IMR-90 (cell line): ENCODE measurements around the gene SMARCA2. TPM values are rescaled to one million over a fixed set of nuclear protein-coding genes. Genes with fewer than 3 reads are reported as not detected.

ENCODE experiments used
- ATAC-seq: fragments of 200-7000 bp; cut with Tn5 transposase; 2 replicates; pipeline ENCODE4 v1.9.1; 2020; ENCODE audit warnings: low read depth, mild to moderate bottlenecking, moderate library complexity
- BruUV-seq: library from RNA; stranded (reverse); fragments of 400-500 nt; replicated peaks from 2 replicates; lab custom pipeline; 2021; lab: Mats Ljungman, UMichigan
- CTCF ChIA-PET: fragments of 300-600 bp; formaldehyde crosslinking; extraction: SDS; loops from one replicate; lab custom pipeline; 2021; ENCODE audit warnings: antibody characterized with exemption; lab: Yijun Ruan, JAX
- POLR2A ChIA-PET: fragments of 300-600 bp; sonication (Branson Sonifier 250); formaldehyde crosslinking; loops from one replicate; lab custom pipeline; 2022; ENCODE audit warnings: antibody characterized with exemption; ENCODE audit not compliant: unreplicated experiment; lab: Charles Lee
- DNase-seq: peaks from one replicate; pipeline ENCODE4 v3.0.0; 2013
- H2AFZ ChIP-seq: replicated peaks from 2 replicates; pipeline ENCODE3; 2013; ENCODE audit warnings: low read length, mild to moderate bottlenecking; ENCODE audit not compliant: poor library complexity
- H2AK5ac ChIP-seq: 2 replicates; pipeline ENCODE4 v1.6.1; 2013; ENCODE audit warnings: low read depth, low read length, inconsistent platforms
- H2AK9ac ChIP-seq: replicated peaks from 2 replicates; pipeline ENCODE3; 2013; ENCODE audit warnings: mild to moderate bottlenecking, low read depth, low read length, moderate library complexity; ENCODE audit not compliant: poor library complexity
- H2BK120ac ChIP-seq: 2 replicates; pipeline ENCODE4 v1.6.1; 2013; ENCODE audit warnings: low read depth, low read length, inconsistent platforms
- H2BK15ac ChIP-seq: 3 replicates; pipeline ENCODE4 v1.6.1; 2013; ENCODE audit warnings: low read depth, low read length, inconsistent platforms
- H2BK20ac ChIP-seq: 2 replicates; pipeline ENCODE4 v1.6.1; 2013; ENCODE audit warnings: low read depth, mild to moderate bottlenecking, inconsistent platforms, low read length, moderate library complexity
- H2BK5ac ChIP-seq: 2 replicates; pipeline ENCODE4 v1.6.1; 2013; ENCODE audit warnings: mild to moderate bottlenecking, low read depth, low read length, inconsistent platforms; ENCODE audit not compliant: poor library complexity, severe bottlenecking
- H3K14ac ChIP-seq: replicated peaks from 2 replicates; pipeline ENCODE4 v1.6.1; 2013; ENCODE audit warnings: low read depth, low read length, inconsistent platforms
- H3K18ac ChIP-seq: 2 replicates; pipeline ENCODE4 v1.6.1; 2013; ENCODE audit warnings: low read depth, low read length, control low read depth
- H3K23ac ChIP-seq: 2 replicates; pipeline ENCODE4 v1.6.1; 2013; ENCODE audit warnings: low read depth, low read length, inconsistent platforms
- H3K27ac ChIP-seq: 2 replicates; pipeline ENCODE4 v1.5.1; 2013; ENCODE audit warnings: mild to moderate bottlenecking, control low read depth, low read length; ENCODE audit not compliant: insufficient read depth
- H3K27me3 ChIP-seq: 2 replicates; pipeline ENCODE4 v1.6.1; 2013; ENCODE audit warnings: low read length; ENCODE audit not compliant: control insufficient read depth, insufficient read depth
- H3K36me3 ChIP-seq: 2 replicates; pipeline ENCODE4 v1.6.1; 2013; ENCODE audit warnings: low read length, mixed read lengths; ENCODE audit not compliant: control insufficient read depth, insufficient read depth
- H3K4ac ChIP-seq: 2 replicates; pipeline ENCODE4 v1.6.1; 2013; ENCODE audit warnings: low read depth, low read length, inconsistent platforms
- H3K4me1 ChIP-seq: 2 replicates; pipeline ENCODE4 v1.6.1; 2013; ENCODE audit warnings: low read length, mixed read lengths; ENCODE audit not compliant: control insufficient read depth, insufficient read depth
- H3K4me2 ChIP-seq: 2 replicates; pipeline ENCODE4 v1.6.1; 2013; ENCODE audit warnings: low read depth, mild to moderate bottlenecking, control low read depth, low read length, moderate library complexity
- H3K4me3 ChIP-seq: 2 replicates; pipeline ENCODE4 v1.5.1; 2013; ENCODE audit warnings: low read depth, mild to moderate bottlenecking, control low read depth, low read length, moderate library complexity; ENCODE audit not compliant: insufficient read depth
- H3K56ac ChIP-seq: 2 replicates; pipeline ENCODE4 v1.6.1; 2013; ENCODE audit warnings: low read length, inconsistent platforms; ENCODE audit not compliant: insufficient read depth; ENCODE audit errors: extremely low read depth
- H3K79me1 ChIP-seq, 2 experiments: 2 replicates each; pipeline ENCODE4 v1.6.1; 2013; ENCODE audit warnings: low read length in 2 of 2, inconsistent platforms in 1 of 2, low read depth in 1 of 2
- H3K9ac ChIP-seq: 2 replicates; pipeline ENCODE4 v1.6.1; 2013; ENCODE audit warnings: low read depth, low read length, control low read depth
- H3K9me1 ChIP-seq: 2 replicates; pipeline ENCODE4 v1.6.1; 2013; ENCODE audit warnings: low read length, inconsistent platforms; ENCODE audit not compliant: insufficient read depth
- H3K9me3 ChIP-seq: 2 replicates; pipeline ENCODE4 v1.6.1; 2013; ENCODE audit warnings: low read length; ENCODE audit not compliant: control insufficient read depth, insufficient read depth
- H4K20me1 ChIP-seq: 2 replicates; pipeline ENCODE4 v1.6.1; 2013; ENCODE audit warnings: low read length, inconsistent platforms; ENCODE audit not compliant: insufficient read depth
- H4K5ac ChIP-seq: 2 replicates; pipeline ENCODE4 v1.6.1; 2013; ENCODE audit warnings: mild to moderate bottlenecking, low read depth, low read length, control low read depth
- H4K8ac ChIP-seq, 2 experiments: 2 replicates each; pipeline ENCODE4 v1.6.1; 2013; ENCODE audit warnings: low read depth in 2 of 2, low read length in 2 of 2, control low read depth in 1 of 2, inconsistent platforms in 1 of 2
- H4K91ac ChIP-seq: 2 replicates; pipeline ENCODE4 v1.6.1; 2013; ENCODE audit warnings: low read depth, low read length, inconsistent platforms; ENCODE audit not compliant: insufficient read depth
- BHLHE40 ChIP-seq: fragments of 150-350 bp; IDR thresholded peaks from 2 replicates; pipeline ENCODE4 v1.6.1; 2016; ENCODE audit warnings: mild to moderate bottlenecking, low read depth, low read length
- MAFK ChIP-seq: IDR thresholded peaks from 2 replicates; pipeline ENCODE4 v1.6.1; 2012; ENCODE audit warnings: low read depth, low read length, improper control_type of control experiment
- NFE2L2 ChIP-seq: fragments of 150-350 bp; IDR thresholded peaks from 2 replicates; pipeline ENCODE4 v1.6.1; 2016; ENCODE audit warnings: low read depth, mild to moderate bottlenecking, low read length
- RCOR1 ChIP-seq: IDR thresholded peaks from 2 replicates; pipeline ENCODE4 v1.6.1; 2012; ENCODE audit warnings: mild to moderate bottlenecking, low read length, improper control_type of control experiment; ENCODE audit not compliant: insufficient replicate concordance
- RFX5 ChIP-seq: IDR thresholded peaks from 2 replicates; pipeline ENCODE4 v1.8.0; 2012; ENCODE audit warnings: low read depth, mild to moderate bottlenecking, low read length, moderate library complexity
- WGBS, 2 experiments: methylation state at CpG; one replicate each; pipeline versions ENCODE4 v1.1.5 to v1.1.7; 2013; ENCODE audit warnings: missing lambda C conversion rate in 2 of 2; ENCODE audit not compliant: insufficient read length in 1 of 2; ENCODE audit errors: extremely low coverage in 2 of 2; 5-methylcytosine and 5-hydroxymethylcytosine counted together
- dilution Hi-C: fragments of 300-500 bp; cut with HindIII; formaldehyde crosslinking; loops from one replicate; pipeline ENCODE4 v1.14.3; 2018; ENCODE audit warnings: low sequenced_read_pairs; ENCODE audit not compliant: unreplicated experiment
- in situ Hi-C: fragments of 300-500 bp; cut with MboI; formaldehyde crosslinking; loops from 3 replicates; pipeline ENCODE4 v1.14.3; 2019; ENCODE audit warnings: low sequenced_read_pairs, inconsistent platforms, mixed read lengths
- intact Hi-C: fragments of 100-400 bp; cut with micrococcal nuclease; formaldehyde crosslinking; loops from 2 replicates; pipeline ENCODE4 v1.10.0; 2022
- polyA plus RNA-seq, 3 experiments: library from polyadenylated mRNA; depleted of rRNA; stranded (reverse); fragments of >200 nt; gene quantifications; 2 replicates each; pipeline ENCODE4 v1.2.3, GENCODE V29; 2012; ENCODE audit warnings: low replicate concordance in 1 of 3
- total RNA-seq: library from RNA; depleted of rRNA; stranded (reverse); fragments of >200 nt; gene quantifications from 2 replicates; pipeline ENCODE4 v1.2.3, GENCODE V29; 2012

SMARCA2 gene
- total and polyA plus RNA-seq, 2 of the 4 experiments (the other 2 are of a cell fraction), result 25.3 to 26.7 TPM

DNA sequence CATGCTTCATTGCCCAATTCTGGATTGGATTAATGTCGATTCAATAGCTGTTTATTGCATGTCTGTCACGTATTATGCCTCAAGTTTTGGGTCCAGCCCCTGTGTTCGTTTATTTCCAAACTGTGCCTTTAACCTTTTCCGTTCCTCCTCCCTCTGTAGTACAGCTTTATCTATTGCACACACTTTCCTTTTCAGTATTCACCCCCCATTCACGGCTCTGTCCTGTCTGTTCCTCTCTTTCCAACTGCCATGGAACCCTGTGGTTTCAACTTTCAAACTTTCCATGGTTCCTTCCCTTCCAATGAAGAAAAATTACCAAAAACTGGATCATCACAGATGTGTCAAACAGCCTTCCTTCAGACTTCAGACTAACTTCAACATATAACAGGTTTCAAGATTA lies 17.1 kb downstream of the SMARCA2 start:
- intact Hi-C loops, result no loop called here
- H3K36me3 ChIP-seq, result peaks cover 12% of the 10 kb centered on the region
- no peak overlapping the region for H2BK120ac ChIP-seq
- H4K8ac ChIP-seq, result no peak overlapping the region; a peak in 1 of 4 replicates
- ATAC-seq (no peak), DNase-seq (no peak)
- no peak overlapping the region for H3K4me3 ChIP-seq
- H2AK5ac ChIP-seq, result no peak overlapping the region
- no peak overlapping the region for H2BK15ac ChIP-seq
- no peak overlapping the region for H3K56ac ChIP-seq
- no peak overlapping the region for H4K5ac ChIP-seq
- no peaks in the 10 kb centered on the region for H3K9me3 ChIP-seq
- H3K4me2 ChIP-seq, result no peak overlapping the region
- no peak overlapping the region for H3K27ac ChIP-seq
- in situ Hi-C loops, result no loop called here
- H3K14ac ChIP-seq, result no peak overlapping the region
- dilution Hi-C loops, result no loop called here
- H3K27me3 ChIP-seq, result no peaks in the 10 kb centered on the region
- H2BK20ac ChIP-seq, result no peak overlapping the region
- ChIA-PET POLR2A (no interaction called here), CTCF (no interaction called here)
- no peaks in the 10 kb centered on the region for H4K20me1 ChIP-seq
- H2AK9ac ChIP-seq, result no peak overlapping the region
- H2BK5ac ChIP-seq, result no peak overlapping the region
- no peak overlapping the region for H2AFZ ChIP-seq
- 52% methylated on average over 4 of the region's 5 CpGs; no CpG with 5 or more reads in 1 of the 2 experiments for WGBS, 2 experiments
- 0 out of 2 replicates have a peak, but pooled peaks cover 2% of the 10 kb centered on the region for H3K9me1 ChIP-seq
- BruUV-seq, result no TSS peak
- TF ChIP-seq BHLHE40 (no peak), MAFK (no peak), RFX5 (no peak), NFE2L2 (no peak), RCOR1 (no peak)
- no peak overlapping the region for H3K4ac ChIP-seq
- H3K23ac ChIP-seq, result no peak overlapping the region
- peaks cover 13 to 17% of the 10 kb centered on the region in 2 experiments for H3K79me1 ChIP-seq
- H3K18ac ChIP-seq, result no peak overlapping the region
- H3K9ac ChIP-seq, result no peak overlapping the region
- H3K4me1 ChIP-seq, result no peaks in the 10 kb centered on the region
- H4K91ac ChIP-seq, result no peak overlapping the region
